Prostate gland (tissue), 2 donors: Measurements from ENCODE around the gene ISOC2.

Experiments
- CTCF ChIP-seq, 4 experiments: fragments of 200-600 bp in 2 of 4; fragments of 450-650 bp in 2 of 4; sonication (generic) in 2 of 4; IDR thresholded peaks; 1 replicate in 3 of 4; 2 replicates in 1 of 4; pipeline ENCODE4 v1.5.1; 2016 to 2019; ENCODE audit warnings: antibody characterized with exemption in 4 of 4, mild to moderate bottlenecking in 2 of 4, moderate library complexity in 2 of 4
- POLR2A ChIP-seq: fragments of 450-650 bp; IDR thresholded peaks from one replicate; pipeline ENCODE4 v1.6.1; 2016; ENCODE audit warnings: antibody characterized with exemption, mild to moderate bottlenecking
- POLR2AphosphoS5 ChIP-seq: sonication (generic); formaldehyde crosslinking; IDR thresholded peaks from one replicate; pipeline ENCODE4 v1.6.1; 2017; ENCODE audit warnings: antibody characterized with exemption

- TF ChIP-seq POLR2AphosphoS5 (no peak), CTCF (IDR thresholded peaks at IDR 0.05) (no peak), POLR2A (no peak)
Measured at GRCh38 chr19:55457683-55458457, 3.6 kb downstream of the ISOC2 start.
